HUDEP-2 (cell line): ENCODE data around the gene MTPN.
A peak's percentile ranks its signal among the peaks of the same experiment; 100 is the strongest.

ENCODE experiments used
- DNase-seq, 76 experiments: peaks; one replicate each; lab custom pipeline; 2025; ENCODE audit not compliant: unreplicated experiment in 76 of 76; lab: John Stamatoyannopoulos, UW

Gene MTPN

DNA sequence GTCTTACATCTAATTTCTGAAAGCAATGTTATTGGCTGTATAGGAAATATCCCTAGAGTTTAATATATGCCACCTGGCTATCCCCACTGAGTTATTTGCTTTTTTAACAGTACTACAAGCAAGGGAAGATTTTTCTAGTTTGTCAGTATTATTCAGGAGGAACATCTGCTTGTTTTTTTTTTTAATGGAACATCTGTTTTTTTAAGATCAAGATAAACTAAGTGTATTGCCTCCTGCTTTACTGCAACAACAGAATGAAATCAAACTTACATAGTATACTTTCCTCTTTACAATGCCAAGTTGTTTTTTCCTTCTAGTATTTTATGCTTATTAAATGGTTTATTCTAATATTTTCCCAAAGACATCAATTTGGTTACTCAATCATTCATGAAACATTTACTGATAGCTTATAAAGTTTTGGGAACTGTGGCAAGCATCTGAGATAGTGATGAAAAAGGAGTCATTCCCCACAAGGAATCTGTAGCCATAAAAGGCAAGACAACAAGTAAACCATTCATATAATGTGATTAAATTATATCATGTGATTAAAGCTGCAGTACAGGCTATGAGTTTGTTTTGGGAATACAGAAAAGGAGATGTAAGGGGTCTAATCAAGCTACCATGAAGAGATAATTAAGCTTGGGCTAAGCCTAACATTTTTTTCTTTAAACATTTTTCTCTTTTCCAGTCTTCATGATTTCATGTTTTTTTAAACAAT lies 17.4 kb downstream of the MTPN start:
- peak in 1 of 76 experiments; percentile 23 for DNase-seq

DNA sequence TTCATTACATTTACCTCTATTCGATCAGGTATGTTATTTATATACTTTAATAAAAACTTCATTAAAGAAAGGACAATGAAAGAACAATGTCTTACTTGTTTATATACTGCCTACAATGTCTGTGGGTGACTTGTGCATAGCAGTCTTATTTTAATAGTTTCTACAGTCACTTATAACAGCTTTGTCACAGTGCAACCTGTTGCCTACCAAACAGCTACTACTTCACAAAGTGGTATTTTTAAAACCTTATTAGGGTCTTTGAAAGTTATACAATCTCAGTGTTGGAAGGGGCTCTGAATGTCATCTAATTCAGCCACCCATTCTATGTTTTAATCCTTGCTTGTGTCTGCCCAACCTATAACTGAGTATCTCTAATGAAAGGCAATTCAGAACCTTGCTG lies 19.0 kb downstream of the MTPN start:
- no peak for DNase-seq

DNA sequence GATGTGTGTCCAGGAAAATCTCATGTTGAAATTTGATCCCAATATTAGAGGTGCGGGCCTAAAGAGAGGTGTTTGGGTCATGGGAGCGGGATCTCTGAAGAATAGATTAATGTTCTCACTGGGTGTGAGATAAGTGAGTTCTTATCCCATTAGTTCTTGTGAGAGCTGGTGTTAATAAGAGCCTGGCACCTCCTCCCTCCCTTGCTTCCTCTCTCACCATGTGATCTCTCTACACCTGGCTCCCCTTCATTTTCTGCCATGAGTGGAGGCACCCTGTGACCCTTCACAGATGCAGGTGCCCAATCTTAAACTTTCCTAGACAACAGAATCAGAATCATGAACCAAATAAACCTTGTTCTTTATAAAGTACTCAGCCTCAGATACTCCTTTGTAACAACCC lies 19.5 kb downstream of the MTPN start:
- DNase-seq = no peak

DNA sequence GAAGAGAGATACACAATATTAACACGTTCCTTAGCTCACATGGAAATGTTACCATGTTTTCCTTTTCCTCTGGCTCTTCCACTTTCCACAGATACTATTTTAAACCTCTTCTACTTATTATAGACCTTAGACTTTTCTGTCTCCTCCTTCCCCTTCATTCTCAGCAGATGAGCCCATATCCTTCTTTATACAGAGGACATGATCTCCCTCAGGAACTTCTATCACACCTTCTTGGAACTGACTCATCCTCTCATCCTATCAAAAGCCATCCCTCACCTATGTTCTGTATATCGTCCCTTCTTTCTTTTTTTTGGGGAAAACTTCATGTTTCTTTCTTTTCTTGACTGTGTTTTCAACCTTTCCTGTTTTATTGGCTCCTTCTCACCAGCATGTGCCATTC lies 20.8 kb downstream of the MTPN start:
- no peak for DNase-seq

DNA sequence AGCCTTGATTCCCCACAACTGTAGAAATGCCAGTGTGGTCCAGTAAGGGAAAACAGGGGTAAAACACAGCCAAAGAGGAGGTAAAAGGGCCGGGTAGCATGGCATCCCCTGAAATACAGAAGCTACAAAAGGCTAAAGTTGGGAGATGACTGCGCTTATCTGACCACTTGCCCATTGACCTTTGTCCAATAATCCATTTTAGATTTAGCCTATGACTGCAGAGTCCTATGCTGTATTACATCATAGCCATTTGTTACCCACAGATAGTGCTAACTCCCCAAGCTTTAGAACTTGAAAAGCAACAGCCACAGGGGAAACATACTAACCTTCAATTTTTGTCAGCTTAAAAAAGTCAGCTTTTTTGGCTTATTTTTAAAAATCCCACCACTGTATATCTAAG lies 26.2 kb downstream of the MTPN start:
- no peak for DNase-seq

DNA sequence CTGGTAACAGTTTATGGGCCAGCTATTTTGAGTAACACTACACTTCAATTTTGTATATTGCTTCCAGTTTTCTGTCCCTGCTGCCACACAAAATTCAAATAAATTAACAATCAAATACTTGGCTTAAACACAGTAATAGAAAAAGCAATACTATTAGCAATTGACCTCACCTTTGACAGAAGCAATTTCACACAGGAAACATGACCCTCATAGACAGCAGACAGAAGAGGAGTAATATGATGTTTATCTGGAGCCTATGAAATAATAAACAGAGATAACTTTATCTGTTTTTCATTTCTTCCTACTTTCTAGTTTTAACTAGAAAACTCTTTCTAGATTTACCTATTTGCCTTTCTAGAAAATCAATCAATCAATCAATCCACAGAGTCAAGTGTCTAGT lies 26.7 kb downstream of the MTPN start:
- no peak for DNase-seq

DNA sequence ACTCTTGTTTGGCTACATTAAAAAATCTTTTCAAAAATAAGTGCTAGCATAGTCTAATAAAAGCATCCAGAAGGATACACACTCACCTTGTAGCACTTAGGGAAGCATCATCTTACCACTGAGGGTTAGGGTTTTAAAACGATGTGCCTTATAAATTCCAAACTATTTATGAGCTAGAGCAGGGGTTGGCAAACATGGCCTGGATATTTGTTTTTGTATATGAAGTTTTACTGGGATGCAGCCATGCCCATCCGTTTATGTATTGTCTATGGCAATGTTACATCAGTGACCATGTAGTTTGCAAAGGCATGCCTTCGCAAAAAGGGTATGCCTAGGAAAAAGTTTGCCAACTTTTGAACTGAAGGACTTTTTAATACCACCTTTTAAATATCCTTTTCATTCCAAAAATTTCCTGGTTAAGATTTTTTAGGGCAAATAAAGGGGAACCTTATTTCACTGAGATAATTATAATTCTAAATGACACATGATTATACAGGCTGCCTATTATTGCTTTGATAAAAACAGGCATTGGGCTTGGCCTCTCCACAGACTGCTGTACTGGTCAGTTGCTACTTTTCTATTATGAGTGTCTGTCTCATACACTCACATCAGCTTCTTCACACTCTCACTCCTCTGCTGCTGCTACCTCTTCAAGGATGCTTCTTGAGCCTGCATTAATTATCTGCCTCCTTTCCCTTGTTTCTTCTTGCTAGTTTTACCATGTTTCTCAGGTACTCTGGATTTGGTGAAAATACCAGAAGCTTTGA lies 30.7 kb downstream of the MTPN start:
- DNase-seq = no peak

DNA sequence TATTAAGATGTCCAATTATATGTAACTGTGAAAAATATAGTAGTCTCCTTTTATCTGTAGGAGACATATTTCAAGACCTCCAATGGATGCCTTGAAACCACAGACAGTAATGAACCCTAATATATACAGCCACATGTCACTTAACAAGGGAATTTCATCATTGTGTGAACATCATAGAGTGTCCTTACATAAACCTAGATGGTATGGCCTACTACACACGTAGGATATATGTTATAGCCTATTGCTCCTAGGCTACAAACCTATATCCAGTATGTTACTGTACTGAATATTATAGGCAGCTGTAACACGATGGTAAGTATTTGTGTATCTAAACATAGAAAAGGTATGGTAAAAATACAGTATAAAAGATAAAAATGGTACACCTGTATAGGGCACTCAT lies 32.4 kb downstream of the MTPN start:
- no peak for DNase-seq

DNA sequence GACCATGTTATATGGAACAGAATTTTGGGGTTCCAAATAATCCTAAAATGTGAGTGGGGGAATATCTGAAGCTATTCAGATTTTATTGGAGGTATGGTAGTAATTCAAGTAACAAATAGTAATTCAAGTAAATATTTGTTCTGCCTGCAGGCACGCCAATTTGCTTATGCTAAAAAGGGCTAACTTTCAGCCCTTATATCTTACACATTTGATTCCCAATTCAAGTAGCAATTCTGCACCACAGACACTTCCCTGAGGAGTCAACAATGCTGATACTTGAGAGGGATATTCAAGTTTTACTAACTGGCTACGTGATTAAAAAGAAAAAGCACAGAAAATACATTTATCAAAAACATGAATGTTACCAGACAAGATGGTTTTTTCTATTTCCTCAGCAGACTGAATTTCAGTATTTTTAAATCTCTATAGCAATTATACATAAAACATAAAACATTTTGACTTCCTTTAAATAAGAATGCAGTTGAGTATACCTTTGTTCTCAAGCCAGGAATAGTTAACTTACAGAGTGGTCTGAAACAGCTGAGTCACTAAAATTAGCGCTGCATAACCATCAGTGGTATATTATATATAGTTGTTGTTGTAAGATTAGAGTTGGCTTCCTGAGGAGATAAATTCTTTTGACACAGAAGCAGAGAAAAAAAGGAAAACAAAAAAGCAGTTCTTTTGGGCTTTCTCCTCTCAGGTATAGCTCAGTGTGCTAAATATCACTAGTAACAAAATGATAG lies 33.9 kb downstream of the MTPN start:
- DNase-seq = peak in 1 of 76 experiments; percentile 11

DNA sequence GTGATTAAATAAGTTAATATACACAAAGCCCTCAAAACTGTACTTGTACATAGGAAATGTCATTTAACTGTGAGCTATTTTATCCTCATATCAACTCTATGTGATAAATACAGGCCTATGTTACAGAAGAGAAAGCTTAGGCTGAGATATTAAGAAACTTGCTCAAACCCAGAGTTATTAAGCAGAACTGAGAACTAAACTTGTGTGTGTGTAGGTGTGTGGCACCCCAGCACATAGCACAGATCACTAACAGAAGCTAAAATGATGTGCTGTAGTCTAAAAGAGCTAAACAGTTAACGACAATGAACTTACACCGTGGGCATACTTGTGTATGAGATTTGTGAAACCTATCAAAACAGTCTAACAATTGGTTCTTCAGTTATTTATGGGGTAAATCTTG lies 34.5 kb downstream of the MTPN start:
- DNase-seq = no peak

DNA sequence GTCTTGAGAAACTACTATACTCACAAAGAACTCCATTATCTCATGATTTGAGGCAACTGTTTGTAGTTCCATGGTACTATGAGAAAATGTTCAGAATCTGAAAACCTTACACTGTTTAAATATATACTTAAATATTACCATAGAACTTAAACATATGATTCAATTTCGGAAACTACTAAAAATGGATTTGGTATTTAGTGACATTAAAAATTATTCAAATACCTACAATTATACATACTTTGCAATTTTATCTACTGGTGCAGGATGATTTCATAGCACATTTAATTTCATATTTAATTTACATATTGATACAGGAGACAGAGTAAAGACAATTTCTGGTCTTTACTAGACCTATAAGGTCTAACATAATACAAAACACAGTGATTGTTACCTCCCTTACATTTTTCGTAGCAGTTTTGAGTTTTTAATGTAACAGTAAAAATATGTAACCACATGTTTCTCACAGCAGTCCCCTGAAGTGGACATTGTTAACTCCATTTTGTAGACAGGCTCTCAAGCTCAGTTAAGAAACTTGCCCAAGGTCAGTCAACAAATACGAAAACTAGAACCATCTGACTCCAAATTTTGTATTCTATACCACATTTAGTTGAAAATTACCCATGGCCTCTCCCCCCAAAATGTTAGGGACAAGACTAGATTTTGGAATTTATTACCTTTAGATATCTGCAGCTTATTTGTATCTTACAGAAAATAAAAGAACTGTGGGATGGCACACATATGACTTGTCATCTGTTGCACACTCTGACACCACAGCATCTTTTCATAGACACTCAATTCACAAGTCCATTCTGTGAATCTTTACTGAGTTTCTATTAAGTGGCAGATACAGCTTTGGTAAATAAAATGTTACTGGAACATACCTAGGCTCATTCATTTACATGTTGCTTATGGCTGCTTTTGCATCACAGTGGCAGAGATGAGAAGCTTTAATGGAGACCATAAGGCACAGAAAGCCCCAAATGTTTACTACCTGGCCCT lies 36.8 kb downstream of the MTPN start:
- DNase-seq = no peak

DNA sequence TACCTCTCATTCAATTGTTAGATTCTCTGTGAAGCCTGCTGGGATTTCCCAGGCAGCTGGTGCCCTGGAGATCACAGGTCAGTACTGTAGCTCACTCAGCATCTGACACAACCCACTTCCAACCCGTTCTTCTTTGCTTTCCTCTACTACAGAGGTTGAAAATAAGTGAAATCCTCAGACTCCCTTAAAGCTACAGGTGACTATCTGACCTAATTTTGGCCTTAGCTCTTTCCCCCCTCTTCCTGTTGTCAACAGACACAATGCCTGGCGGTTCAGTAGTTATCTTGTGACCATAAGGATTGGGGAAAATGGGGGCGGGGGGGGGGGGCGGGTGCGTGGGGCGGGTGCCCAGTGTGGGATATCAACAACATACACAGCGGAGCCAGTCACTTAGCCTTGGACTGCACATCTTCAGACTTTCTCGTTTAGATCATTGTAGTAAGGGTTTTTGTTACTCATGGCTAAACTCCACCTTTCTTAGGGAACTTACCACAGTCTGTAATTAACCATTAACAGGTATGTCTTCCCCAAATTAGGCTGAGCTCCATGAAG lies 37.8 kb downstream of the MTPN start:
- peak in 1 of 76 experiments; percentile 4 for DNase-seq

DNA sequence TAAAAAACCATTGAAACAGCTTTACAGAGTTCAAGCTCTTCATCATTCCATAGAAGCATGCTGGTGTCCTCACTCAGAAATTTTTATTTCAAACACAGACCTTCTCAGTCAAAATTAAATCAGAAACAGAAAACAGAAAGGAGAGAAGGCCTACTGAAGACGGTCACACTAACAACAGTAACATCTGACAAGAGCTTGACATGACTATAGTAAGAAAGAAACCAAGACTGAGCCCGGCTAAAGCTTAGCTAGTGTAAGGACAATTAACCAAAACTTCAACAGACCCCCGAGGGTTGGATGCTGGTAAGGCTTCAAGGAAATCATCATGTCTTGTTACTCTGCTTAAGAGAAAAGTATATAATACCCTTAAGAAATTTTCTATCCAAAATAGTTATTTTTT lies 38.6 kb downstream of the MTPN start:
- DNase-seq = no peak

DNA sequence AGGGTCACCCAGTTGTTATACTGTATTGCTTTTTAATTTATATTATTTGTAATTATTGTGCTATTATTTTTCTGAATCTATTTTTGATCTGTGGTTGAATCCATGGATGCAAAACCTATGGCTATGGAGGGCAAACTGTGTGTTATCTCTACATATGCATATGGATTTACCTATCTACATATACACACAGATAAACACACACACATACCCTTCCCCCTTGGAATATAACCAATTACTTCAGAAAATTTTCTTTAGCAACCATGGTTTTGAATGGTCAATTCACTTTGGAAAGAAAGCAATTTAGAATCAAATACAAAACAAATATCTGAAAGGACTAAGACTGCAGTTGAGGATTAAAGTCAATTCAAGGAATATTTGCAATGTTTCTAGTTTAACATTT lies 39.1 kb downstream of the MTPN start:
- no peak for DNase-seq

DNA sequence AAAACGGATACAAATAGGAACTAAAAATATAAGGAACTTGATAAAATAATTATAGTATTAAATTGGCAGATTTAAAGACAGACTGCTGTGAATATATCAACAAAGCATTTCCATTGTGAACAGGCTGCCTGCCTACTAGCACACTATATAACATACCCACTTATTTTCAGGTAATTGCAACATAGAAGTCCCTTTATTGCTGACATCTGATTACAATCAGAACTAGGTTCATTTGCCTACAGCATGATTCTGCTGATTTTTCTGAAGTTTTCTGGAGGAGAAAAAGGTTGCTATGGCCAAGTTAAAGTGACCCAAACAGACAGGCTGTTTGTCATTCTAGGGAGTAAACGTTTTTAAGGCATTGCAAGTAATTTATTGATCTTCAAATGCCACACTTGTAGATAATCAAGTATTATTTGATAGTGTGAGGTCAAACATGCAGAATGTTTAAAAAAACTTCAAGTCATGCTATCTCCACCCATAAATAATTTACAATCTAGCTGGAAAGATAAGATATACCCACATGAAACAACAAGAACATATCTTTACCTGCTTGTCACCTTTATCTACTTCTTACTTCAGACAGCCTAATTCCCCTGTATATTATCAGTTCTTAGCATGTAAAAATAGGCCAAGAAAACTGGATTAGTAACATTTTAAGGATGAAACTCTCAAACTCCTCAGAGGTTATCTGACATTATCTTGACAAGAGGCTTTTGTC lies 40.5 kb downstream of the MTPN start:
- peak in 1 of 76 experiments; percentile 4 for DNase-seq

DNA sequence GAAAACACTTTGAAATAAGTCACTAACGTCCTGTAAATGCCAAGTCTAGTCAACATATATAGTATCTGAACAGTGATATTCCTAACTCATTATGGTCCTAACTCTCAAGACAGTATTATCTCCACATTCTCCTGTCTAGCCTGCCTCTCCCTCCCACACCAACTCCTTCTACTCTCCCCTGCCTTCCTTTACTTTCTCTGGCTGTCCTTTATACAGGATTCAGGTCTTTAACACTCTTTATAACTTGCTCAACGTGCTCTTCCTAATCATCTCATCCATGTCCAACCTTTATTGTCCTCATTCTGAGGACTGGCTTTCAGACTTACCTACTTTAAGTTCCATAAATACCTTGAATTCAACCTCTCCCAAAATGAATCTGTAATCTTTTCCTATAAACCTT lies 42.5 kb downstream of the MTPN start:
- DNase-seq = no peak

DNA sequence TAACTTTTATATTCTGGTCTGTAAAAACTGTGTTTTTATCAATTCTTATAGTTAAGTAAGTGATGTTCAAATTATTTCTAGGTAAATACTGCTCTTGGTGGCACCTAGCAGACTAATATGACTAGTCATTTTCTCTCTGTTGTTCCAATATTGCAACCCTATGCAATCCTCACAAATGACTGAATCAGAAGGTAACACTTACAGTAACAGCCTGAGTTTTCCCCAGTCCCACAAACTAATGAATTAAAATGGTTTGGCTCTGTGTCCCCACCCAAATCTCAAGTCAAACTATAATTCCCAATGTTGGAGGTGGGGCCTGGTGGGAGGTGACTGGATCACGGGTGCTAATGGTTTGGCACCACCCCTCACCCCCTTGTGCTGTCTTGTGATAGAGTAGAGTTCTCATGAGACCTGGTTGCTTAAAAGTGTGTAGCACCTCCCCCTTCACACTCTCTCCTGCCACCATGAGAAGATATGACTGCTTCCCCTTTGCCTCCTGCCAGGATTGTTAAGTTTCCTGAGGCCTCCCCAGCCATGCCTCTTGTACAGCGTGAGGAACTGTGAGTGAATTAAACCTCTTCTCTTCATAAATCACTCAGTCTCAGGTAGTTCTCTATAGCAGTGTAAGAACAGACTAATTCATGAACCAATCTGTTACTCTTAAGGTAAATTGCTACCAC lies 43.5 kb downstream of the MTPN start:
- DNase-seq = no peak

DNA sequence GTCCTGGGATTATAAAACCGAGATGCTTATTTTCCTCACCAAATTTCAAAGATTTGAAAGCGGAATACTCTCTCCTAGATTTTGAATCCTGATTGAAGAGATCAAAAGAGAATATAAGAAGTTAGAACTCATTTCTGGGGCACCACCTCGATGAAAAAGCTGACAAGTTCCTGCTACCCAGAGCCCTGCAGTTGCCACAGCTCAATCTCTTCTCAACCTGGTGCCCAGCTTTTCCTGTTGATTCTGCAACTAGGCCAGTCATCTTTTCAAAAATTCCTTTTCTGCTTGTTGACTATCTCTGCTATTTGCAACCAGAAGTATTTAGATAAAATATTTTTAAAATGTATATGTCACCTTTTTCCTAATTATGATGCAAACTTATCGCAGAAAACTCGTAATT lies 45.0 kb downstream of the MTPN start:
- no peak for DNase-seq
